ENCODE data around the gene NEUROD1. TPM values are rescaled to one million over a fixed set of nuclear protein-coding genes. Genes with fewer than 3 reads are reported as not detected.

The NEUROD1 gene
- total RNA-seq, 2 experiments from 2014 or later = not detected

DNA sequence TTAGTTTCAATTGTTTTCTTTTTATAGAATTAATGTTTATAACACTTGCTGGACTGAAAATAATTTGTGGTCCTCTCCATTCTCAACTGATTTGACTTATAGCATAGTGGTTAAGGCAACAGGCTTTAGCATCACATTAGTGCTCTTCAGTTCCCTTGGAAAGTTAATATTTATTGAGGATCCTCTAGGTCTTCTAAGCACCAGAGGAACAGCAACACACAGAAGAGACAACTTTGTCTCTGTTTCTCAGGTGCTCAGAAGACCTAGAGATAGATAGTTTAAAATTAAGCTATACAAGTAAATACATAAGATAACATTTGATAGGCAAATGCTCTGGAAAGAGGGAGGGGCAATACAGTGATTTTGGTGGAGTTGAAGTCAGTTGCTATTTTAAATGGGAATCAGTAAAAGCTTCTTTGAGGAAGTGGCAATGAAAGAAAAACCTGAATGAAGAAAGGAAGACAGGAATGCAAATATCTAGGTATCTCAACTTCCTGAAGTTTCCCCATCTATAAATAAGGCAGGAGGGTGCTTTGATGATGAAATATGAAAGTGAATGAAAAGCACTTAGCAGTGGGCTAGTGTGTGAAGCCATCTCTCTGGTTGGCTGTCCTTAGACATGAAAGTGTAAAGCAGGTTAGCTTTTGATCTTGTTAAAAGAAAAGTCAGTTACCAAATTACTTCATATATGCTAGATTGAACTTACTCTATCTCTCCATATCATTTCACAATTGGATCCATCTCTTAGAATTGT is 7.9 kb downstream of the NEUROD1 start:
- TF ChIP-seq, protein P1, sequence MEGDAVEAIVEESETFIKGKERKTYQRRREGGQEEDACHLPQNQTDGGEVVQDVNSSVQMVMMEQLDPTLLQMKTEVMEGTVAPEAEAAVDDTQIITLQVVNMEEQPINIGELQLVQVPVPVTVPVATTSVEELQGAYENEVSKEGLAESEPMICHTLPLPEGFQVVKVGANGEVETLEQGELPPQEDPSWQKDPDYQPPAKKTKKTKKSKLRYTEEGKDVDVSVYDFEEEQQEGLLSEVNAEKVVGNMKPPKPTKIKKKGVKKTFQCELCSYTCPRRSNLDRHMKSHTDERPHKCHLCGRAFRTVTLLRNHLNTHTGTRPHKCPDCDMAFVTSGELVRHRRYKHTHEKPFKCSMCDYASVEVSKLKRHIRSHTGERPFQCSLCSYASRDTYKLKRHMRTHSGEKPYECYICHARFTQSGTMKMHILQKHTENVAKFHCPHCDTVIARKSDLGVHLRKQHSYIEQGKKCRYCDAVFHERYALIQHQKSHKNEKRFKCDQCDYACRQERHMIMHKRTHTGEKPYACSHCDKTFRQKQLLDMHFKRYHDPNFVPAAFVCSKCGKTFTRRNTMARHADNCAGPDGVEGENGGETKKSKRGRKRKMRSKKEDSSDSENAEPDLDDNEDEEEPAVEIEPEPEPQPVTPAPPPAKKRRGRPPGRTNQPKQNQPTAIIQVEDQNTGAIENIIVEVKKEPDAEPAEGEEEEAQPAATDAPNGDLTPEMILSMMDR (conservative IDR thresholded peaks at IDR 0.05; ENCODE audit: low read length) = no peak
- no peak for TF ChIP-seq EZH2phosphoT487 (IDR thresholded peaks at IDR 0.05; ENCODE audit: borderline replicate concordance, low read depth, low read length)
- Histone ChIP-seq H4K20me1 (ENCODE audit: insufficient read depth, low read length) (no peaks in the 10 kb centered on the region), H3K27ac (ENCODE audit: low read depth, low read length, poor library complexity, severe bottlenecking) (no peak overlapping the region), H3K79me2 (ENCODE audit: insufficient read depth, low read depth, low read length) (no peaks in the 10 kb centered on the region), H3K9me3 (ENCODE audit: low read length) (no peaks in the 10 kb centered on the region), H3K4me3 (ENCODE audit: low read depth, low read length, poor library complexity, severe bottlenecking) (no peak overlapping the region), H3K4me1 (ENCODE audit: insufficient read depth, low read length, poor library complexity, severe bottlenecking) (peaks cover 8% of the 10 kb centered on the region), H3K9me2 (ENCODE audit: insufficient read depth, low read length) (no peaks in the 10 kb centered on the region), H2AFZ (ENCODE audit: low read length) (no peak overlapping the region), H3K4me2 (ENCODE audit: low read length) (no peak overlapping the region), H3K36me3 (ENCODE audit: insufficient read depth, low read length) (no peaks in the 10 kb centered on the region)
- no peak for DNase-seq (ENCODE audit: low spot score)
- intact Hi-C loops (cut with micrococcal nuclease; ENCODE audit: unreplicated experiment) = no loop called here
- POLR2A ChIA-PET = interaction anchor here (0.9 to 2.1 kb wide), 2 partner anchors 9 to 14 kb away, joined by 3 to 7 read pairs; no protein-coding TSS in a partner anchor
- BruUV-seq (replicated peaks) = no TSS peak
- CTCF ChIA-PET (ENCODE audit: unreplicated experiment) = no interaction called here

DNA sequence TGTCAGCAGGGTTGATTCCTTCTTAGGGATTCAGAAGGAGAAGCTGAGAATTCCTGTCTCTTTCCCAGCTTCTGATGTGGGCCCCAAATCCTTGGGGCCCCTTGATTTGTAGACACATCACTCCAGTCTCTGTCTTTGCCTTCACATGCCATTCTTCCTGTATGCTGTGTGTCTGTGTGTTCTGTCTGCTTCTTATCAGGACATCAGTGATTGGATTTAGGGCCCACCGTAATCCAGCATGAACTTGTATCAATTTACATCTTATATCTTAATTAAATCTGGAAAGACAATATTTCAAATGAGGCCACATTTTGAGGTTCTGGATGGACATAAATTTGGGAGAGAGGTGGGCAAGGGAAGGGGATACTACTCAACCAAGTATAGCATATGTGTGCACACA is 9.7 kb downstream of the NEUROD1 start:
- Histone ChIP-seq H3K4me2 (ENCODE audit: low read length) (no peak overlapping the region), H3K9me2 (ENCODE audit: insufficient read depth, low read length) (no peaks in the 10 kb centered on the region), H2AFZ (ENCODE audit: low read length) (no peak overlapping the region), H3K79me2 (ENCODE audit: insufficient read depth, low read depth, low read length) (no peaks in the 10 kb centered on the region), H3K4me1 (ENCODE audit: insufficient read depth, low read length, poor library complexity, severe bottlenecking) (peaks cover 8% of the 10 kb centered on the region), H3K9me3 (ENCODE audit: low read length) (no peaks in the 10 kb centered on the region), H3K4me3 (ENCODE audit: low read depth, low read length, poor library complexity, severe bottlenecking) (no peak overlapping the region), H4K20me1 (ENCODE audit: insufficient read depth, low read length) (no peaks in the 10 kb centered on the region), H3K27ac (ENCODE audit: low read depth, low read length, poor library complexity, severe bottlenecking) (no peak overlapping the region), H3K36me3 (ENCODE audit: insufficient read depth, low read length) (no peaks in the 10 kb centered on the region)
- ChIA-PET CTCF (ENCODE audit: unreplicated experiment) (no interaction called here), POLR2A (interaction anchor here (0.6 kb wide), 1 partner anchor 132 kb away, joined by 3 read pairs; no protein-coding TSS in a partner anchor)
- TF ChIP-seq EZH2phosphoT487 (IDR thresholded peaks at IDR 0.05; ENCODE audit: borderline replicate concordance, low read depth, low read length) = no peak
- TF ChIP-seq, protein P1 (conservative IDR thresholded peaks at IDR 0.05; ENCODE audit: low read length) = no peak
- no TSS peak for BruUV-seq (replicated peaks)
- intact Hi-C loops (cut with micrococcal nuclease; ENCODE audit: unreplicated experiment) = no loop called here
- DNase-seq (ENCODE audit: low spot score) = no peak

DNA sequence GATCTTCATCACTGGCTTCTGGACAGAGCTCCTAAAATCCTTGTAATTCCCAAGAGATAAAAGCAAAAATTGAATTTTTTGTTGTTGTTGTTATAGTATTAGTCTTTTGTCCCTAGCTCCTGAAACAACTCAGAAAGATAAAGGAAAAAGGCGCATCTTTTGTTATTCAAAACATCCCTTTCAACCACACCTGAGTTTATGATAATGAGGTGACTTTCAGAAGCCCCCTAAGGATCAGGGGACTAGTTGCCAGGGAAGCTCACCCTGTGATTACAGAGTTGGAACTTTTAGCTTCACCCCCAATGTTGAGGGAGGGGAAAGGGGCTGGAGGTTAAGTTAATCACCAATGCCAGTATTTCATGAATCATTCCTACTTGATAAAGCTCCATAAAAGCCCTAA is 13.1 kb downstream of the NEUROD1 start:
- no peaks in the 10 kb centered on the region for H4K20me1 ChIP-seq (ENCODE audit: insufficient read depth, low read length)
- no peaks in the 10 kb centered on the region for H3K9me3 ChIP-seq (ENCODE audit: low read length)
- no peaks in the 10 kb centered on the region for H3K9me2 ChIP-seq (ENCODE audit: insufficient read depth, low read length)
- no peaks in the 10 kb centered on the region for H3K36me3 ChIP-seq (ENCODE audit: insufficient read depth, low read length)
- no TSS peak for BruUV-seq (replicated peaks)
- CTCF ChIA-PET (ENCODE audit: unreplicated experiment) = interaction anchor here (0.5 kb wide), 1 partner anchor 40 kb away, joined by 3 read pairs; no protein-coding TSS in a partner anchor
- H2AFZ ChIP-seq (ENCODE audit: low read length) = no peak overlapping the region
- no peaks in the 10 kb centered on the region for H3K4me1 ChIP-seq (ENCODE audit: insufficient read depth, low read length, poor library complexity, severe bottlenecking)
- no peak overlapping the region for H3K4me3 ChIP-seq (ENCODE audit: low read depth, low read length, poor library complexity, severe bottlenecking)
- no peak for DNase-seq (ENCODE audit: low spot score)
- no peak overlapping the region for H3K4me2 ChIP-seq (ENCODE audit: low read length)
- POLR2A ChIA-PET = interaction anchor here (1.0 to 1.3 kb wide), 4 partner anchors 10 to 30 kb away, joined by 3 to 13 read pairs (median 4); partner anchors contain the start of gene CERKL
- no peak overlapping the region for H3K27ac ChIP-seq (ENCODE audit: low read depth, low read length, poor library complexity, severe bottlenecking)
- H3K79me2 ChIP-seq (ENCODE audit: insufficient read depth, low read depth, low read length) = no peaks in the 10 kb centered on the region
- intact Hi-C loops (cut with micrococcal nuclease; ENCODE audit: unreplicated experiment) = no loop called here
- TF ChIP-seq, protein P1 (conservative IDR thresholded peaks at IDR 0.05; ENCODE audit: low read length) = no peak
- no peak for TF ChIP-seq EZH2phosphoT487 (IDR thresholded peaks at IDR 0.05; ENCODE audit: borderline replicate concordance, low read depth, low read length)

All from OCI-LY7 (cell line).